Measurements from ENCODE around the gene SLC25A23.

DNA sequence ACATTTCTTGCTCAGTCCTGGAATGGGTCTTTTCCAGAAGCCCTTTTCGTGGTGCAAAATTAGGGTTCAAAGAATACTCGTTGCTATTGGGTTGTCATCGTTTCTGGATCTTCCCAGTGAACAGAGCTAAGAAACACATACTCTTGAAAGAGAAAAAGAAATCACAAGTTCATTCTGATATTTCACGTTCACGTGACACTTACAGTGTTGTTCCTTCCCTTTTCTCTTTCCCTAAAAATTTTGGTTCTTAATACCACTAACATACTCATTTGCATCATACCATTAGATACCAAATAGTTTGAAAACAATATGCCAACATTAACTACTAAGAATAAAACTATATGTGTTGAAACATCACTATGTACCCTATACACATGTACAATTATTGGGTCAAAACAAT is 53.2 kb downstream of the SLC25A23 start:
- TF ChIP-seq, protein P1, sequence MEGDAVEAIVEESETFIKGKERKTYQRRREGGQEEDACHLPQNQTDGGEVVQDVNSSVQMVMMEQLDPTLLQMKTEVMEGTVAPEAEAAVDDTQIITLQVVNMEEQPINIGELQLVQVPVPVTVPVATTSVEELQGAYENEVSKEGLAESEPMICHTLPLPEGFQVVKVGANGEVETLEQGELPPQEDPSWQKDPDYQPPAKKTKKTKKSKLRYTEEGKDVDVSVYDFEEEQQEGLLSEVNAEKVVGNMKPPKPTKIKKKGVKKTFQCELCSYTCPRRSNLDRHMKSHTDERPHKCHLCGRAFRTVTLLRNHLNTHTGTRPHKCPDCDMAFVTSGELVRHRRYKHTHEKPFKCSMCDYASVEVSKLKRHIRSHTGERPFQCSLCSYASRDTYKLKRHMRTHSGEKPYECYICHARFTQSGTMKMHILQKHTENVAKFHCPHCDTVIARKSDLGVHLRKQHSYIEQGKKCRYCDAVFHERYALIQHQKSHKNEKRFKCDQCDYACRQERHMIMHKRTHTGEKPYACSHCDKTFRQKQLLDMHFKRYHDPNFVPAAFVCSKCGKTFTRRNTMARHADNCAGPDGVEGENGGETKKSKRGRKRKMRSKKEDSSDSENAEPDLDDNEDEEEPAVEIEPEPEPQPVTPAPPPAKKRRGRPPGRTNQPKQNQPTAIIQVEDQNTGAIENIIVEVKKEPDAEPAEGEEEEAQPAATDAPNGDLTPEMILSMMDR (IDR thresholded peaks at IDR 0.05; ENCODE audit: low read length) = no peak
- no peak for TF ChIP-seq EZH2 (IDR thresholded peaks at IDR 0.05; ENCODE audit: borderline replicate concordance, low read length)

Measured in OCI-LY1 (cell line).